HL-60 (cell line): ENCODE measurements around the gene RASSF8.

ENCODE experiments used
- DNase-seq, 2 experiments: peaks; one replicate each; pipeline ENCODE4 v3.0.0-alpha.2; 2010 to 2020; ENCODE audit warnings: low read depth in 1 of 2, low spot score in 1 of 2
- H3K27ac ChIP-seq: fragments of 250-450 bp; sonication (Bioruptor Pico); replicated peaks from 2 replicates; pipeline ENCODE4 v1.5.1; 2020; ENCODE audit warnings: mild to moderate bottlenecking, moderate library complexity
- H3K27me3 ChIP-seq: fragments of 250-450 bp; sonication (Bioruptor Pico); 2 replicates; pipeline ENCODE4 v1.5.1; 2021; ENCODE audit warnings: mild to moderate bottlenecking, moderate library complexity; ENCODE audit not compliant: insufficient read depth, poor library complexity, severe bottlenecking
- H3K4me3 ChIP-seq: replicated peaks from 2 replicates; pipeline ENCODE4 v1.5.1; 2011; ENCODE audit warnings: mild to moderate bottlenecking, control low read depth, low read length; ENCODE audit not compliant: insufficient read depth
- CTCF ChIP-seq: IDR thresholded peaks from one replicate; pipeline ENCODE4 v1.5.1; 2011; ENCODE audit warnings: low read length, control low read depth, inconsistent platforms; ENCODE audit not compliant: insufficient read depth
- GABPA ChIP-seq: IDR thresholded peaks from 2 replicates; pipeline ENCODE4 v1.6.1; 2012; ENCODE audit warnings: low read depth
- POLR2AphosphoS5 ChIP-seq: IDR thresholded peaks from 2 replicates; pipeline ENCODE4 v1.6.1; 2012; ENCODE audit warnings: low read depth
- SPI1 ChIP-seq: IDR thresholded peaks from 2 replicates; pipeline ENCODE4 v1.6.1; 2012; ENCODE audit warnings: low read depth, mild to moderate bottlenecking, borderline replicate concordance
- long read RNA-seq: library from polyadenylated mRNA; unstranded; transcript quantifications from one replicate; pipeline ENCODE4 v2.0.0, GENCODE V29; 2020
- TF ChIP-seq, protein P1 (sequence below): IDR thresholded peaks from 2 replicates; pipeline ENCODE4 v1.6.1; 2012; ENCODE audit warnings: low read depth; ENCODE audit not compliant: insufficient replicate concordance

RASSF8 gene, protein sequence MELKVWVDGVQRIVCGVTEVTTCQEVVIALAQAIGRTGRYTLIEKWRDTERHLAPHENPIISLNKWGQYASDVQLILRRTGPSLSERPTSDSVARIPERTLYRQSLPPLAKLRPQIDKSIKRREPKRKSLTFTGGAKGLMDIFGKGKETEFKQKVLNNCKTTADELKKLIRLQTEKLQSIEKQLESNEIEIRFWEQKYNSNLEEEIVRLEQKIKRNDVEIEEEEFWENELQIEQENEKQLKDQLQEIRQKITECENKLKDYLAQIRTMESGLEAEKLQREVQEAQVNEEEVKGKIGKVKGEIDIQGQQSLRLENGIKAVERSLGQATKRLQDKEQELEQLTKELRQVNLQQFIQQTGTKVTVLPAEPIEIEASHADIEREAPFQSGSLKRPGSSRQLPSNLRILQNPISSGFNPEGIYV
- long read RNA-seq, partial matches to known transcripts: 0 of 1 reads
- long read RNA-seq, other reads (novel, unspliced or antisense): 1 of 1 reads

GRCh38 chr12:25958428-25959070 lies at the start of gene RASSF8:
Gene RASSF8 (plus strand): TSS chr12:25958682. CDS start chr12:26055344, 96,662 bp downstream.
- no peak within 1 kb of the TSS for H3K27ac ChIP-seq
- peak in 1 of 2 experiments; percentile 1 for DNase-seq
- H3K4me3 ChIP-seq: peak within 1 kb of the TSS; percentile 40
- no peak for TF ChIP-seq SPI1
- no peak for TF ChIP-seq POLR2AphosphoS5
- no peak for TF ChIP-seq CTCF
- TF ChIP-seq GABPA: no peak
- TF ChIP-seq, protein P1, sequence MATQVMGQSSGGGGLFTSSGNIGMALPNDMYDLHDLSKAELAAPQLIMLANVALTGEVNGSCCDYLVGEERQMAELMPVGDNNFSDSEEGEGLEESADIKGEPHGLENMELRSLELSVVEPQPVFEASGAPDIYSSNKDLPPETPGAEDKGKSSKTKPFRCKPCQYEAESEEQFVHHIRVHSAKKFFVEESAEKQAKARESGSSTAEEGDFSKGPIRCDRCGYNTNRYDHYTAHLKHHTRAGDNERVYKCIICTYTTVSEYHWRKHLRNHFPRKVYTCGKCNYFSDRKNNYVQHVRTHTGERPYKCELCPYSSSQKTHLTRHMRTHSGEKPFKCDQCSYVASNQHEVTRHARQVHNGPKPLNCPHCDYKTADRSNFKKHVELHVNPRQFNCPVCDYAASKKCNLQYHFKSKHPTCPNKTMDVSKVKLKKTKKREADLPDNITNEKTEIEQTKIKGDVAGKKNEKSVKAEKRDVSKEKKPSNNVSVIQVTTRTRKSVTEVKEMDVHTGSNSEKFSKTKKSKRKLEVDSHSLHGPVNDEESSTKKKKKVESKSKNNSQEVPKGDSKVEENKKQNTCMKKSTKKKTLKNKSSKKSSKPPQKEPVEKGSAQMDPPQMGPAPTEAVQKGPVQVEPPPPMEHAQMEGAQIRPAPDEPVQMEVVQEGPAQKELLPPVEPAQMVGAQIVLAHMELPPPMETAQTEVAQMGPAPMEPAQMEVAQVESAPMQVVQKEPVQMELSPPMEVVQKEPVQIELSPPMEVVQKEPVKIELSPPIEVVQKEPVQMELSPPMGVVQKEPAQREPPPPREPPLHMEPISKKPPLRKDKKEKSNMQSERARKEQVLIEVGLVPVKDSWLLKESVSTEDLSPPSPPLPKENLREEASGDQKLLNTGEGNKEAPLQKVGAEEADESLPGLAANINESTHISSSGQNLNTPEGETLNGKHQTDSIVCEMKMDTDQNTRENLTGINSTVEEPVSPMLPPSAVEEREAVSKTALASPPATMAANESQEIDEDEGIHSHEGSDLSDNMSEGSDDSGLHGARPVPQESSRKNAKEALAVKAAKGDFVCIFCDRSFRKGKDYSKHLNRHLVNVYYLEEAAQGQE: no peak
- H3K27me3 ChIP-seq: peaks cover 36% of the 10 kb centered on the region

DNA sequence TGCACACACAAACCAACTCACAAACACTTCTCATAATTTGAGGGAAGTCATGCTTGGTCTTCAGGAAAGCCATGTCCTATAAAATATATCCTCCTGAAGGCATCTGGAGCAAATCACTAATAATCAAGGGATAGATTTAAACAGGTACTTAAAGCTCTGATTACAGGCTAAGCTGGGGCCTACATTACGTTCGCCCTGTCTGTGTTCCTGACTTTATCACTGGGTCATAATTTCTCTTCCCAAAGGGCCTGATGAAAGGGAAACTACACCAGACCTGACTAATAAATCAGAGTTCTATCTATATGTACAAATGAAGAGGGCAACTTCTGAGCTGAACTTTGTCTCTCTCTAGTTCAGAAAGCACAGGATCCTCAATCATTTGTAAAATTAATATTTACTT lies 43.9 kb upstream of the RASSF8 start:
- Histone ChIP-seq H3K27ac (no peak overlapping the region), H3K27me3 (no peaks in the 10 kb centered on the region), H3K4me3 (no peak overlapping the region)
- TF ChIP-seq SPI1 (no peak), GABPA (no peak), POLR2AphosphoS5 (no peak), CTCF (no peak)
- TF ChIP-seq, protein P1: no peak
- no peak for DNase-seq

- Histone ChIP-seq H3K27me3 (no peaks in the 10 kb centered on the region), H3K27ac (no peak overlapping the region), H3K4me3 (no peak overlapping the region)
- TF ChIP-seq GABPA: no peak
- TF ChIP-seq CTCF: no peak
- TF ChIP-seq, protein P1: no peak
- no peak for TF ChIP-seq POLR2AphosphoS5
- no peak for TF ChIP-seq SPI1
- no peak for DNase-seq
These were observed 33.9 kb upstream of the RASSF8 start for GRCh38 chr12:25924491-25925001.
